GM19023 (cell line): ENCODE data around the gene CLTB.

Experiments used
- ATAC-seq: cut with Tn5 transposase; IDR thresholded peaks from one replicate; pipeline ENCODE4 v1.9.1; 2021; ENCODE audit warnings: mild to moderate bottlenecking, moderate library complexity; ENCODE audit not compliant: unreplicated experiment

CLTB gene

GRCh38 chr5:176355400-176356178, 60.8 kb downstream of the CLTB start:
- no peak for ATAC-seq

GRCh38 chr5:176353533-176353932, 62.8 kb downstream of the CLTB start:
- ATAC-seq = no peak

DNA sequence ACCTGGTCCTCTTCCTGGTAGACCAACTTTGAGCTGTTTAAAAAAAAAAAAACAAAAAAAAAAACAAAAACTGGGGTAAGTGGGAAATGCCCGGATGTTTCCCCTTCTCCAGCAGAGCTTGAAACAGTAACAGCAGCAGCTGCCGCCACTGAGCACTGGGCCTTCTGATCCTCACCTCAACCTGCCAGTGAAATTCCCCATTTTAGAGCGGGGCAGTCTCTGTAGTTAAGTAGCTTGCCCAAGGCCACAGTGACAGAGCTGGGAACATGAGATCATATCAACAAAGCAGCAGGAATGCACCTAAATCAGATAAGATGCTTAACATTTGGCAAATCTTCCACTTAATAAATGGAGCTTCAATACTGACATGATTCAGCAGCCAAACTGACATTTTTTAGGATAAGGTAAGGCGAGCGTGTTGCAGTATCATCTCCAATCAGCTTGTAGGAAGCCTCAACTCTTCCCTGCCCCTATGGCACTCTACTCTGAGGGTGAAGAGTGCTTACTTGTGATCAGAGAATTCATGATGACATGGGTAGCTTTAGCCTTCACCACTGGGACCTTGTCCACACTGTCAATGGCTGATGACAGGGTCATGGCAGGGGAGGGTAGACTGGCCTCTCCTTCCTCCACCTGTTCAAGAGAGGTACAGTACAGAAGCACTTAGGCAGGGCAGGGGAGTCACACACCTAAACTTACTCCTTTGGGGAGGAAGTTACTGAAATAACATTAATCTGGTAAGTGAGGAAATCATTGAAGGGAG, 64.0 kb downstream of the CLTB start:
- ATAC-seq = no peak

- no peak for ATAC-seq
Measured at GRCh38 chr5:176350416-176350815, 65.9 kb downstream of the CLTB start.

- ATAC-seq = no peak
Measured at GRCh38 chr5:176342766-176343458, 73.4 kb downstream of the CLTB start.
